ENCODE measurements around the gene SDR42E1.

- TF ChIP-seq CTCF (IDR thresholded peaks at IDR 0.05; ENCODE audit: low read length) (no peak), EZH2 (optimal IDR thresholded peaks at IDR 0.05; ENCODE audit: low read depth, low read length) (no peak), EZH2phosphoT487 (IDR thresholded peaks at IDR 0.05; ENCODE audit: low read length) (no peak)
Observed at GRCh38 chr16:82050909-82051357, 39.7 kb upstream of the SDR42E1 start.
